ENCODE results near the gene ARID3A.
"Not testable (repeated sequence)": the region's sequence is repeated elsewhere in the genome, so short reads cannot be mapped to it uniquely, and the experiment has no call there.

Gene ARID3A

DNA sequence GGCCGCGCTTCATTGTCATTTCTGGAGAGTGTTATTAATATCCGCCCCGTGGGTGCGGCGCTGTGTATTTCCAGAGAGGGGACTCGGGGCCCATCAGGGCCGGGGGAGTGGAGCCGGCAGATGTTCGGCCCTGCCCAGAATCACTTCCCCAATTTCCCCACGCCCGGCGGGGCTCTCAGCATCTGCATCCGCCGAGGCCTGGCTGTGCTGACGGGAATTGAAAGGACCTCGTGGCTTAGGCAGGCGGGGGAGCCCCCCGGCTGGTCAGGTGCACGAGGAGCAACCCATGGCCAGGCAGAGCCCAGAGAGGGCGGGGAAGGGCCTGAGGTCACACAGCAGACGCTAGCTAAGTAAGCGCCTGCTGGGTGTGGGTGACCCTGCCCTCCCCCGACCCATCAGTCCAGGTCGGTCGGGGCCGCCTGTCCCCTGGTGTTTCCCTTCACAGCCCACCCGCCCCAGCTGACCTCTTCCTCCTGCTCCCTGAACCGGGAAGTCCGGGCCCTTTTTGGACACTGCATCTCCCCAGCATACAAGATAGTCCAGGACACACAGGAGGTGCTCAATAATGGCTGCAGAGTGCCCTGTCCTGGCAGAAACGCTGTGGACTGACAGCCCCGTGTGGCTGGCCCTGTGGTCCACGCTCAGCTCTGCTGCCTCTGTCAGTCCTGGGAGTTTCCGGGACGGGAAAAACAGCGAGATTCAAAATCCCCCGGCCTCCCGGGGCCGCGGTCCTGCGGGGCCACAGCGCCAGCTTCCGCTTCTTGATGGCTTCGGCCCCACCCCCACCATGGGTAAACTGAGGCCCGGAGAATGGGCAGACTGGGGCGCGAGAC lies 22.1 kb downstream of the ARID3A start:
- DNase-seq: peak; percentile 99

DNA sequence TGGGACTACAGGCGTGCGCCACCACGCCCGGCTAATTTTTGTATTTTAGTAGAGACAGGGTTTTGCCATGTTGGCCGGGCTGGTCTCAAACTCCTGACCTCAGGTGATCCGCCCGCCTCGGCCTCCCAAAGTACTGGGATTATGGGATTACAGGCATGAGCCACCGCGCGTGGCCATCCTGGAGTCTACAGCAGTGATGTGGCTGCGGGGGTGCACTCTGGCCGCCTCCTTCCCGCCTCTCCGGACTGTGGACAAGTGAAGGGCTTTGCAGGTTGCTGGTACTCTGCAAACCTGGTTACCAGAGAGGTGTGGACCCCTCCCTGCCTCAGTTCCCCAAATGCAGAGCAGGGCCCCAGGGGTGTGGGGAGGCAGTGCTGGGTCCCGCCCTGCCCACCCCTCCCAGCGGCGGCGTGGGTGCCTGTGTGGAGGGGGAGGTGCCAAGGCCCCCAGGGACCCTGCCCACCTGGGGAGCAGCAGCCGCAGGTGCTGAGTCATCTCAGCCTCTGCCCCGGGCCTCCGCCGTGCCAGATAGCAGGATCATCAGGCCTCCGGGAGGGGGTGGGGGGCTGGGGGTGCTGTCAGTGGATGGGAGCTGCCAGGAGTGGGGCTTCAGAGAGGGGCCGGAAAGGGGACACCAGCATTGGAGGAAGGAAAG lies 23.1 kb downstream of the ARID3A start:
- DNase-seq: no peak

DNA sequence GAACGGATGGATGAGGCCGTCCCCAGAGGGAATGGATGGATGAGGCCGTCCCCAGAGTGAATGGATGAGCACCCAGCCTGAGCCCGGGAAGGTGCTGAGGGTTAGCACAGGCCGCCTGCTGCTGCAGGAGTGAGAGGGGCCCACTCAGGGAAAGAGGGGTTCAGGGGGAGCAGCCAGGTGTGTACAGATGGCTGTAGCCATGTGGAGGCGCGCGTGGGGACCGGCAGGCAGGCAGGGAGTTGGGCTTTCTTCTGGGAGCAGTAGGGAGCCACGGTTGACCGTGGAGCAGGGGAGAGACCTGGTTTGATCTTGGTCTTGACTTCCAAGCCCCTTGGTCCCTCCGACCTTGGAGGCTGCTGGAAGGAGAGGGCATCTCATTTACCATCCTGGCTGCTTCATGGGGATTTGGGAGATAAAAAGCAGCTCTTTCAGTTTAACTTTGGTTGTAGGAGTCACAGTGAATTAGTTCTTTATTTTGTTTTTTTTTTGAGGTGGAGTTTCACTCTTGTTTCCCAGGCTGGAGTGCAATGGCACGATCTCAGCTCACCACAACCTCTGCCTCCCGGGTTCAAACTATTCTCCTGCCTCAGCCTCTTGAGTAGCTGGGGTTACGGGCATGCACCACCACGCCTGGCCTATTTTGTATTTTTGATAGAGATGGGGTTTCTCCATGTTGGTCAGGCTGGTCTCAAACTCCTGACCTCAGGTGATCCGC lies 24.7 kb downstream of the ARID3A start:
- no peak for DNase-seq

DNA sequence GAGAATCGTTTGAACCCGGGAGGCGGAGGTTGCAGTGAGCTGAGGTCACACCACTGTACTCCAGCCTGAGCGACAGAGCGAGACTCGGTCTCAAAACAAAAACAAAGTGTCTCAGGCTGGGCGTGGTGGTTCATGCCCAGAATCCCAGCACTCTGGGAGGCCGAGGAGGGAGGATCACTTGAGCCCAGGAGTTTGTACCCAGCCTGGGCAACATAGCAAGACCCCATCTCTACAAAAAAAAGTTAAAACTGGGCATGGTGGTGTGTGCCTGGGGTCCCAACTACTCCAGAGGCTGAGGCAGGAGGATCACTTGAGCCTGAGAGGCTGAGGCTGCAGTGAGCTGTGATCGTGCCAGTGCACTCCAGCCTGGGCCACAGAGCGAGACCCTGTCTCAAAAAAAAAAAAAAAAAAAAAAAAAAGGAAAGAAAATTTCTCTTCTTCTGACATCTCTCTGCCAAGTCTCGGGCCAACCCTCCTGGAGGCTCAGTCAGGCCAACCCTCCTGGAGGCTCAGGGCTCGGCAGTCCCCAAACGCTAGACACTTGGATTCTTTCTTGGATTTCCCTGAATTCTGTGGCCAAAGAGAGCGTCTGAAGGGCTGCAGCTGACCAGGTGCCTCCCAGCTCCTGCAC lies 26.3 kb downstream of the ARID3A start:
- DNase-seq: no peak

DNA sequence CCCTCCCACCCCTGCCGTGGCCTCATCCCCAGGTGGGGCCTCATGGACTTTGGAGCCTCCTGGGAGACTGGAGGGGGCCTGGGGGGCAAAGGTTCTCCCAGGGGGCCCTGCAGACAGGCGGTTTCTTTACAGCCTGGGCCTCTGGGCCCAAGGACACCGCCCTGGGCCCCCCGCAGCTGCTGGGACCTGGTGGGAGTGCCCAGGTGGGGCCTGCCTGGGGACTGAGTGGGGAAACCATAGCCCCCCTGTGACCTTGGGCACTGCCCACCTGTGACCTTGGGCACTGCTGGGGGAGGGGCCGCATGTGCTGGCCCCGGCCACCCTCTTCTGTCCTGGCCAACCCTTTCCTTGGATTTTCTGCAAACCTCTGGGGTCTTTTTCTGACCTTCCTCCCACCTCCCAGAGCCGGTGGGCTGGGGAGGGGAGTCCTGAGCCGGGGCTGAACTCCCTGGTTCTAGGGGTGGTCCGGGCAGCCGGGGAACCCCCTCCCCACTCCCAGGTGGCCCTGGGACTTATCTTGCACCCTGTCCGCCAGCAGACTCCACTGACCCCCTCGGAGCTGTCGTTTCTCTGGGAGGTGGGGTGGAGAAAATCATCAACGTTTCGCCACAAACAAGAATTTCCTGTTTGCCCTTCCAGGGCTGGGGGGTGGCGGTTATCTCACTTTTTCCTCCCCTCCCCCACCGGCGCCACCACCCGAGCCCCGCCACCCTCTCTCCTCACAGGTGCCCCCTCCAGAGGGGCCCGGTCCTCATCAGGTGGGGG lies 27.0 kb downstream of the ARID3A start:
- no peak for DNase-seq

DNA sequence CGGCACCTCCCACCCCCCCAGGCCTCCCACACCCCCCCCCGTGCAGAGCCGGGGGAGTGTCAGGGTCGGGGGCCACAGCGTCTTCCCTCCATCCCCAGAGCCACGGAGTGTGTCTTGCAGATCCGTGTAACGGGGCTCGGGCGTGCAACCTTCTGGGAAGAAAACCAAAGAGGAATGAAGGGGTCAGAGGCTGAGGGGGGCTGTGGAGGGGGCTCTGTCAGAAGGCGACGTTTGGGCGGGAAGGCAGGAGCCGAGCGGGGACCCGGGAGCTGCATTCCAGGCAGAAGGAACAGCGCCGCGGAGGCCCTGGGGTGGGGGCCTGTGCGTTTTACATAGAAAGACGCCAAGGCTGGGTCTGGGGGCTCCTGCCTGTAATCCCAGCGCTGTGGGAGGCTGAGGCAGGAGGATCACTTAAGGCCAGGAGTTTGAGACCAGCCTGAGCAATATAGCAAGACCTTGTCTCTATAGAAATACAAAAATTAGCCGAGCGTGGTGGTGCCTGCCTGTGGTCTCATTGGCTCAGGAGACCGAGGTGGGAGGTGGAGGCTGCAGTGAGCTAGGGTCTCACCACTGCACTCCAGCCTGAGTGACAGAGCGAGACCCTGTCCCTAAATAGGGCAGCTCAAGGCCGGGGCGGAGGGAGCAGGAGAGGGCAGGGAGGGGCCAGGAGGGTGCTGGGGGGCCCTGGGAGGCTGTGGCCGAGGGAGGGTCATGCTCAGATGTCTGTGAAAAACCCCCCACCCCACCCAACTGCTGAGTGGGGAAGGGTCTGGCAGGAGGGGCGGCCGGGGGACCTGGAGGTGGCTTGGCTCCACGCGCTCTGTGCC lies 27.8 kb downstream of the ARID3A start:
- DNase-seq: no peak

DNA sequence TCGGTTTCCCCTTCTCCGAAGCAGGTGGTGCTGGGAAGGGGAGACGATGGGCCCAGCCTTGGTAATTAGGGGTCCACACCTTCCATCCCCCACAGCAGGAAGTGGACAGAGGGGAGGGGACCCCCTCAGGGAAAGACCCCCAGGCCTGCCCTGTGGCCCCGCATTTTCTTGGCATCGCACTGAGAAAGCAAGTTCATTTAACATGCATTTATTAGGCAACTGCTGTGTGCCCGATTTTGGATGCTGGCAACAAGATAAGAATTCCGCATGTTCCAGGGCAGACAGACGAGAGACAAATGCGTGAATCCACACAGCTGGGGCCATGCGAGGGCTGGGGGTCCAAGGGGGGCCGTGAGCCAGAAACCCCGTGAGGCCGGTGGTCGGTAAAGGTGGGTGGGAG lies 28.4 kb downstream of the ARID3A start:
- DNase-seq: no peak

DNA sequence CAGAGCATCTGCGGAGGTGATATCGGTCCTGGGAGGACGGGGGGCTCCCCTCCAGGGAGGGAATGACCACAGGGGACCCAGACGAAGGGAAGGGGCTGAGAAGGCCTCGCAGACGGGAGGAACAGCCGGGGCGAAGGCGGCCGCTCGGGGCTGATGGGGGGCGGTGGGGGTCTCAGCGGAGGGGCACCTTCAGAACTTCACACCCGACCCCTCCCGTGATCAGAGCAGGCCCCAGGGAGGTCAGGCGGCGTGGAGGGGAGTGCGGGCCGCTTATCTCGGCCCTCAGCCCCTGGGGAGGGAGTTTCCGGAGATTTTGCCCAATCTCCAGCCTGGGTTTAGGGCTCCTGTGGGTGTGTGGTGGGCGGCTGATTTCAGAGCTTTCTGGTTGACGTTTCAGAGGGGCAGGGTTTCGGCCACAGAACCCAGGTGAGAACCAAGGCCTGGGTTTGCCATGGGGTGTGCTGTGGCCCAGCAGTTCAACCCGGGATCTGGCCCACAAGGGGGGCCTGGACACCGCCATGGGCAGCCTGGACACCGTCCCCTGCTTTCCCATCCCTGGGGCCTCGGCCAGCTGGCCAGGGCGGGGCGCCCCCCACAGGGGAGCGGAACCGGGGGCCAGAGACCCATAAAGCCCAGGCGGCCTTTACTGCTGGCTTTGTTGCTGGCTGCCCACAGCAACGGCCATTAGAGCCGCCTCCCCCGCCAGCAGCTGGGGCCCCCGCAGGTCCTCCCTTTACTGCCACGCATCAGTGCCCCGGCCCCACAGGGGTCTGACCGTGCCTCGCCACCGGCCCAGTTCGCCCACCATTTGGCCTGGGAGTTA lies 29.0 kb downstream of the ARID3A start:
- DNase-seq: no peak

DNA sequence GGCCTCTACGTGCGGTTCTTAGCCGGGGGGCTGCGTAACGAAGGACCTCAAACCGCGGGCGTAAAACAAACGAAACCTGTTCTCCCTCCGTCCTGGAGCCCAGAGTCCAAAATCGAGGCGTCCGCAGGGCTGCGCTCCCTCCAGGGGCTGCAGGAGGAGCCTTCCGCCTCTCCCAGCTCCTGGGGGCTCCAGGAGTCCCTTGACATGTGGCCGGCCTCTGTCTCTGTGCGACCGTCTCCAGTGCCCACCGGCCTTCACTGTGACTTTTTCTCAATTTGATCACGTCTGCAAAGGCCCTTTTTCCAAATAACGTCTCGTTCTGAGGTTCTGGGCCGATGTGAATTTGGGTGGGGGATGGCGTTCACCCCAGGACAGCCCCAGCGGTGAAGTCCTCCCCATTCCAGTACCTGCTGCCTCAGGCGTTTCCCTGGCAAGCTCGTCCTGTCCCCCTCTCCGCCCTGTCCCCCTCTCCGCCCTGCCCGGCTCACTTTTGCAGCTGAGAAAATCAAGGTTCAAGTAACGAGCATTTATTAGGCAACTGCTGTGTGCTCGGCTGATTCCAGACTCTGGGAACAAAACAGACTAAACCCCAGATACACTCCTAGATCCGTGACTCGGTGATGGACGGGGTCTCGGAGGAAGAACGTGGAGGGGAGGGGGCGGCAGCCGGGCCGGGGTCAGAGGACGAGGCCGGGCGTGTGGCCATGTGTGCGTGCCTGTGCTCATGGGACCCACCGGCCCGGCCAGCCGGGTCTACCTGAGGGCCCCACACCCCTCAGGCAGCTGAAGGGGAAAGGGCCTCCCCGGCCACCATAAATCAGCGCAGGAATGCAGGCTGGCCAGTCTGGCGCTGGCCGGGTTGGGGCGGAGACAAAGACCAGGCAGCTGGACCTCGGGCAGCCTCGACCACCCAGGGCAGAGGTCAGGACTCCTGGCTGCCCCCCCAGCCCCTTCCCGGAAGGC lies 30.2 kb downstream of the ARID3A start:
- no peak for DNase-seq

DNA sequence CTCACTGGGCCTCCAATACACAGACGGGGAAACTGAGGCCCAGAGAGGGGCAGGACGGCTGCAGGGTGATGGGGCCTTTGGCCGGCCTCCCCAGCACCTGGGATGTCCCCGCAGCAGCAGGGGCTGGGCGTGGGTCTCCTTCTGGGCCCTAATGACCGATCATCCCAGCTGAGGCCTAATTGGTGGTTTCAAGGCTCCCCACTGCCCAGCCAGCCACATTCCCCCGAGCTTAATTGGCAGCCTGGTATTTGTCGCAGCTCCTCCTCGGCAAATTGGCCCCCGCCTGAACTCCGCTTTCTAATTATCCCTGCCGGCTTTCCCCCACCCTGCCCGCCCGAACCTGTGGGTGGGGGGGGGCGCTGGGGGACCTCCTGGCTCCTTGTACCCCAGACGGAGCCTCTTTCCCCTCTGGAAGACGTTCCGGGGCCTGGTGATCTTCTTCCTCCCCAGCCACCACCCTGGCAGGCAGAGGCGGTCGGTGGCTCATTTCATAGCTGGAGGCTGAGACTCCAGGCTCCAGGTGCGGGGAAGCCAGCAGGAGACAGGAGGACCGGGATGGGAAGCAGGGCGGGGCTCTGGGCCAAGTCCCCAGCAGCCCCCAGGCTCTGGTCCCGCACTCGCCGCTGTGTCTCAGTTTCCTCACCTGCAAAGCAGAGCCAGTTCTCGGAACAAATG lies 31.1 kb downstream of the ARID3A start:
- no peak for DNase-seq

DNA sequence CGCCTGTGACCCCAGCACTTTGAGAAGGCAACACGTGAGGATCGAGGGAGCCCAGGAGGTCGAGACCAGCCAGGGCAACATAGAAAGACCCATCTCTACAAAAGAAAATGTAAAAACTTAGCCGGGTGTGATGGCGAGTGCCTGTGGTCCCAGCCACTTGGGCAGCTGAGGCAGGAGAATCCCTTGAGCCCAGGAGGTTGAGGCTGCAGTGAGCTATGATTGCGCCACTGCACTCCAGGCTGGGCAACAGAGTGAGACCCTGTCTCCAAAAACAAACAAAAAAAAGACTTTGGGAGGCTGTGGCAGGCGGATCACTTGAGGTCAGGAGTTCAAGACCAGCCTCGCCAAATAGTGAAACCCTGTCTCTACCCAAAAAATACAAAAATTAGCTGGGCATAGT lies 31.7 kb downstream of the ARID3A start:
- not testable (repeated sequence) for DNase-seq

DNA sequence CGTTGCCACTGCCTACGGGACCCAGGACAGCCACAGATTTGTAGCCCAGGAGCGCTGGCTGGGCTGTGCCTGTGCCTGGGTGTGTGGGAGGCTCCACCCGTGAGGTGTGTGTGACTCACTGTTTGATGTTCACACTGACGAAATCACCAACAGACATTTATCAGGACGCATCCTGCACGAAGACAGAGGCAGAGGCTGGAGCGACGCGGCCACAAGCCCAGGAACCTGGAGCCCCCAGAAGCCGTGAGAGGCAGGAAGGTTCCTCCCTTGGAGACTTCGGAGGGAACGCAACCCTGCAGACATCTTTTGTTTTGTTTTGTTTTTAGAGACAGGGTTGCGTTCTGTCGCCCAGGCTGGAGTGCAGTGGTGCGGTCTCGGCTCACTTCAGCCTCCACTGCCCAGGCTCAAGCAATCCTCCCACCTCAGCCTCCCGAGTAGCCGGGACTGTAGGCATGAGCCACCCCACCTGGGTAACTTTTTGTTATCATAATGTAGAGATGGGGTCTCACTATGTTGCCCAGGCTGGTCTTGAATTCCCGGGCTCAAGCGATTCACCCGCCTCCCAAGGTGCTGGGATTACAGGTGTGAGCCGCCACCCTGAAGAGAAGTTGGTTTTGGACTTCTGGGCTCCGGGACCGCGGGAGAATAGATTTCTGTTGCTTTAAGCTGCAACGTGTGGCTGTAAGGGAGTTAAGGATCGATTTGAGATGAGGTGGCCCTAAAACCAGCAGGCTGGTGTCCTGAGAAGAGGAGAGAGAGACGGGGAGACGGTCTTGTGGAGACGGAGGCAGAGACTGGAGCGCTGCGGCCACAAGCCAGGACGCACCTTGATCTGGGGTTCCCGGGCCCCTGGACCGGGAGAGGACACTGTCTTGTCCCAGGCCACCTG lies 33.4 kb downstream of the ARID3A start:
- DNase-seq: peak; percentile 29

DNA sequence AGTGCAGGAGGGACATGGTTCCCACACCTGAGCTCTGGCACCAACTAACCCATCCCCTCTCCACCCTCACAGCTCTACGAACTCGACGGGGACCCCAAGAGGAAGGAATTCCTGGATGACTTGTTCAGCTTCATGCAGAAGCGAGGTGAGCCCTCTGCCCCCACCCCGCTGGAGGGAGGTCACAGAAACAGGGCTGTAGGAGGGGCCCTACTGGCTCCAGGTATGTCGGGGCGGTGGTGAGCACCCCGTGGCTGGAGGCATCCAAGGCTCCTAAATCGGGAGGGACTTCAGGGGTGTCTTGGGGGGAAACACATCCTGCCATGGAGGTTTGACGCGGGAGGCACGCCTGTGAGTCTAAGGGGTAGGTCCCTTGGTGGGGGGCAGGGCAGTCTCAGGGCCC lies 34.2 kb downstream of the ARID3A start:
- no peak for DNase-seq

DNA sequence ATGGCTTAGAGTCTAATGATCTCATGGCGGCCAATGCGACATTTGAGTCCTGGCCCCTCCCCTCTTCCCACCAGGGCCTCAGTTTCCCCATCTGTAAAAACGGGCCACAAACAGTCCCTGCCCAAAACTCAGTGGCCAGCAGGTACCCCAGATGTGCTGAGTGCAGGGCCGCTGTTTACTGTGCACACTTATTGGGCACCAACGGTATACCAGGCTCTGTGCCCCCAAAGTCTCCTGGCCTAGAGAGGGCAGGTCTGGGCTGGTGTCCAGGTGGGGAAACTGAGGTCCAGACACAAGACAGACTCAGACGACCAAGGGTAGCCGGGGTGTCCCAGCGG lies 34.7 kb downstream of the ARID3A start:
- no peak for DNase-seq

DNA sequence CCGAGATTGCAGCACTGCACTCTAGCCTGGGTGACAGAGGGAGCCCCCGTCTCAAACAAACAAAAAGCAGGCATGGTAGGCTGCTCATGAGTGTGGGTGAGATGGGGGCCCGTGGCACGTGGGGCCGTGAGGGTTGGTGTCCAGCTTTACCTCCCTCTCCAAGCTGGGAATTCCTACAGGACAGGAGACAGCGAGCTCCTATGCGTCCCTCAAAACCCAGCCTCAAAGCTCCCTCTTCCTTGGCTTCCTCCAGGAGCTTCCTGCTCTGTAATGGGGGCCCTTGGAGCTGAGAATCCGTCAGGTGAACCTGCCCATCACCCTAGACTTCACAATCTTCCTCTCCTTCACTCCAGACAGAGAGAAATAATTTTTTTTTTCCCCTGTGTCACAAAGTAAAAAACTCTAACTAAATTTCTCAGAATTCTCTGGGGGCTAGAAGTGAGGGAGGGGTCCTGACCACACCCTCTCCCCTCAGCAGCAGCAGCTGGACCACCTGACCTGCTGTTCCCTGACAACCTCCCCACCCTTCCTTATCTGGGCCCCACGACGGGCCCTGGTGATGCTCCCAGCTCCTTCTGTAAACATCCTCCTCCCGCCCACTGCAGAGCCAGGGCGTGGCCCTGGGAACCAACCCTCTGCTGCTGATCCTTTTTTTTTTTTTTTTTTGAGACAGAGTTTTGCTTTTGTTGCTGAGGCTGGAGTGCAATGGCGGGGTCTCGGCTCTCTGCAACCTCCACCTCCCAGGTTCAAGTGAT lies 36.2 kb downstream of the ARID3A start:
- peak; percentile 49 for DNase-seq

DNA sequence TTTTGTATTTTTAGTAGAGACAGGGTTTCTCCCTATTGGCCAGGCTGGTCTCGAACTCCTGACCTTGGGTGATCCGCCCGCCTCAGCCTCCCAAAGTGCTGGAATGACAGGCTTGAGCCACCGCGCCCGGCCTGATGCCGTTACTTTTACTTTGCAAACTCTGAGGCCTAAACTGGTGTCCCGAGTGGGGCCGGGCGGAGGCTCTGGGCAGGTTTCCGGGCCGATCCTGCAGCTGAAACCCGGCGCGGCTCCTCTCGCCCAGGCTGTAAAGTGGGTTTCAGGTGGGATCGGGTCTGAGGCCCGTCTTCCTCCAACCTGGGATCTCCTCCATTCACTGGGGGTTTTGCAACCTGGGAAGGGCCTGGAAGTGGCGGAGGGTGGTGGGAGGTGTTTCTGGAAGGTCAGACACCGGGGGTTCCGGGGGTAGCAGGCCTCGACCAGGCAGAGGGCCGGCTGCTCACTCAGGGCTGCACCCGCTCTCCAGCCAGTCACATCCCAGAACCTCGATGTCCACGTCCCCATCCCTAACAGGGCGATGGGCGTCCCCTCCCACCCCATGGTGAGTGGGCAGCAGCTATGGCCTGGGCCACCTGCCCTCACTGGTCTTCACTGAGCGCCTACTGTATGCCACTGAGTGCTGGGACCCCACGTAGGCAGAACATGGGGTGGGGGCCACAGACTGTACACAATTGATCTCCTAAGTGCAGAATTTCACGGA lies 37.0 kb downstream of the ARID3A start:
- DNase-seq: no peak
